ENCODE results near the gene KCTD7. TPM values are rescaled to one million over a fixed set of nuclear protein-coding genes. Genes with fewer than 3 reads are reported as not detected.
A peak's percentile ranks its signal among the peaks of the same experiment; 100 is the strongest.
"Not testable (repeated sequence)": the region's sequence is repeated elsewhere in the genome, so short reads cannot be mapped to it uniquely, and the experiment has no call there.

The KCTD7 gene
- 7.9 and 12.5 TPM in 2 replicates for total RNA-seq

- peak; percentile 34 for DNase-seq (ENCODE audit: extremely low read depth, low read depth, low spot score)
Observed at GRCh38 chr7:66628361-66629221, at the start of gene KCTD7. Gene KCTD7, plus strand, starts transcription at chr7:66628881. Its CDS starts 184 bp downstream, at chr7:66629065.

GRCh38 chr7:66580380-66580779 is 48.3 kb upstream of the KCTD7 start:
- not testable (repeated sequence) for DNase-seq (ENCODE audit: extremely low read depth, low read depth, low spot score)

GRCh38 chr7:66582816-66583489 is 45.7 kb upstream of the KCTD7 start:
- DNase-seq (ENCODE audit: extremely low read depth, low read depth, low spot score), result not testable (repeated sequence)

GRCh38 chr7:66583490-66584110 is 45.1 kb upstream of the KCTD7 start:
- no peak for DNase-seq (ENCODE audit: extremely low read depth, low read depth, low spot score)

GRCh38 chr7:66586181-66586580 is 42.5 kb upstream of the KCTD7 start:
- no peak for DNase-seq (ENCODE audit: extremely low read depth, low read depth, low spot score)

DNA sequence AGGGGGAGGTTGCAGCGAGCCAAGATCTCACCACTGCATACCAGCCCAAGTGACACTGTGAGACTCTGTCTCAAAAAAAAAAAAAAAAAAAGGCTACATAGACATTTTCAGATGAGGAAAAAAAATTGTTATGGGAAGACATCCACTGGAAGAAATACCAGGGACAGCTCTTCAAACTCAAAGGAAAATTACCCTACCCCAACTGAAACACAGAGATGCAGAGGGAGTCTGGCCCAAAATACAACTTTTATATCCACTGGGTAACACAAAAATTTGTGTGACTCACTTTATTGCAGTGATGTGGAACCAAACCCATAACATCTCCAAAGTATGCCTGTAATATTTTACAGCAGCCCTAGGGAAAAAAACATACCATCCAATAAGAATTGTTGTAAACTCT is 40.5 kb upstream of the KCTD7 start:
- DNase-seq (ENCODE audit: extremely low read depth, low read depth, low spot score), result not testable (repeated sequence)

- not testable (repeated sequence) for DNase-seq (ENCODE audit: extremely low read depth, low read depth, low spot score)
Observed at GRCh38 chr7:66588856-66589570, 39.7 kb upstream of the KCTD7 start.

DNA sequence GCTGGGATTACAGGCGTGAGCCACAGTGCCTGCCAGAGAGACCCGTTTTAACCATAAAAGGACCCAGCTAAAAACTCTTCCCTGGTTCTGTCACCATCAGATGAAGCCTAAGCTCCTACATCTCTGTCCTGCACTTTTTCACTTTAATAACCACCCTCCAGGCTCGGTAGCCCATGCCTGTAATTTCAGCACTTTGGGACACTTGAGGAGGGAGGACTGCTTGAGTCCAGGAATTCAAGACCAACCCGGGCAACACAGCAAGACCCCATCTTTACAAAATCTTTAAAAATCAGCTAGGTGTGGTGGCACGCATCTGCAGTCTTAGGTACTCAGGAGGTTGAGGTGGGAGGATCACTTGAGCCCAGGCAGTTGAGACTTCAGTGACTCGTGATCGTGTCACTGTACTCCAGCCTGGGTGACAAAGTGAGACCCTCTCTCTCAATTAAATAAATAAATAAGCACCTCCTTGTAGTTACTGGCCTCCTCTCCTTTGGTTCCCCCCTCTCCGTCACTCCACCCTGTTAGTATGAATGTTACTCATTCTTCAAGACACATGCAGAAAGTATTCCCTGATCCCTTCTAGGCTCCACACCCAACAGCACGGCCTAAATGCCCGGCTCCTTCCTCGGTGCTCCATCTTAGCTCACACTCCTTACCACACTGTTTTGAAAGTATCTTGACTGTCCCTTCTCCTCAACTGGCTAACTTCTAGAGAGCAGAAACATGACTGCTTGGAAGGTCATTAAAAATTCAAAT is 38.2 kb upstream of the KCTD7 start:
- DNase-seq (ENCODE audit: extremely low read depth, low read depth, low spot score), result not testable (repeated sequence)

DNA sequence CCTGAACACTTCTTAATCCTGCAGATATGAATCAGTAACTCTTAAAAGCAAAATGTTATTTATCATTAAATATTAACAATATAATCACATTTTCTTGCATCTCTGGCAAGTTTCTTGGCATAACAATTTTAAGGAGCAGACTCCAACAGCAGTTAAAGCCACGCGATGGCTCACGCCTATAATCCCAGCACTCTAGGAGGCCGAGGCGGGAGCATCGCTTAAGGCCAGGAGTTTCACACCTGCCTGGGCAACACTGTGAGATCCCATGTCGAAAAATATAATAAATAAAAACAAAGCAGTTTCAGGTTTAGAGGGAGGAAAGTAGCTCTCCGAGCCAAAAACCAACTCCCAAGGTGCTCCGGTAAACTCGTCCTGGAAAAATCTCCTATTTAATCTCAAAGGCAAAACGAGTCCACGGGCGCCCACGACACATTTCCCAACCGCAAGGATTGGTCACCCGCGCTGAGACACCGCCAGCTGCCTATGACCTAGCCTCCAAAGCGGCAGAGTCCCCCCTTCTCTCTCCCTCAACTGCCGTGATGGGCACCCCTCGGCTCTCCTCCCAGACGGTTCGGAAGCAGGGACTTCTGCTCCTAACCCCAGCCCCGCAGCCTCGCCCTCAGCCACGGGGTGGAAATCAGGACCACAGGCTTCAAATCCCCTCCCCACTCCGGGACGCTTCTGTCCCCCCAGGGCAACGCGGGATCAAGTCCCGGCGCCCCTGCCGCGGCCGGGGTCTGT is 37.5 kb upstream of the KCTD7 start:
- DNase-seq (ENCODE audit: extremely low read depth, low read depth, low spot score), result not testable (repeated sequence)

GRCh38 chr7:66591799-66592596 is 36.7 kb upstream of the KCTD7 start:
- DNase-seq (ENCODE audit: extremely low read depth, low read depth, low spot score), result peak; percentile 37

DNA sequence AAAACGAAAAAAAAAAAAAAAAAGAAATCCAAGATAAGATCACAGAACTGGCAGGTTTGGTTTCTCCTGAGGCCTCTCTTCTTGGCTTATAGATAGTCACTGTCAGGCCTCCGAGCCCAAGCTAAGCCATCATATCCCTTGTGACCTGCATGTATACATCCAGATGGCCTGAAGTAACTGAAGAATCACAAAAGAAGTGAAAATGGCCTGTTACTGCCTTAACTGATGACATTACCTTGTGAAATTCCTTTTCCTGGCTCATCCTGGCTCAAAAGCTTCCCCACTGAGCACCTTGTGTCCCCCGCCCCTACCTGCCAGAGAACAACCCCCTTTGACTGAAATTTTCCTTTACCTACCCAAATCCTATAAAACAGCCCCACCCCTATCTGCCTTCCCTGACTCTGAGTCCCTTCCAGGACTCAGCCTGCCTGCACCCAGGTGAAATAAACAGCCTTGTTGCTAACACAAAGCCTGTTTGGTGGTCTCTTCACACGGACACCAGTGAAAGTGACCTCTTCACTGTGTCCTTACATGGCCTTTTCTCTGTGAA is 36.0 kb upstream of the KCTD7 start:
- DNase-seq (ENCODE audit: extremely low read depth, low read depth, low spot score), result not testable (repeated sequence)

- DNase-seq (ENCODE audit: extremely low read depth, low read depth, low spot score), result not testable (repeated sequence)
Observed at GRCh38 chr7:66594082-66594481, 34.6 kb upstream of the KCTD7 start.

DNA sequence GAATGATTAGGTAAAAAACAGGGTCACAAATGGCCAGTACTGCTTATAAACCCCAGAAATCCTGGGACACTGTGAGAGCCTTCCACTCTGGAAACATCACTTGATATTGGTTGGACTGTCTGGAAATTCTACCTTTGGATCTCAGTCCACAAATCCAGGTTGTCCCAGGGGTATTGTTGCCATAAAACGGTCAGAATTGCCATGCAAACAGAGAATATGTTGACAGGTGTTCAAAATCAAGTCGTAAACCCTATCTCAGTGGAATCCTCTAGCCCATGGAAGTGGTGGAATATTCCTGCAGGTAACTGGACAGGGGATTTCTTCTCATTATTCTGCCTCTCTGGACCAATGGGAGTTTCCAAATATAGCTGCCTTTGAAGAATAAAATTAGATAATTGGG is 31.2 kb upstream of the KCTD7 start:
- DNase-seq (ENCODE audit: extremely low read depth, low read depth, low spot score), result no peak

DNA sequence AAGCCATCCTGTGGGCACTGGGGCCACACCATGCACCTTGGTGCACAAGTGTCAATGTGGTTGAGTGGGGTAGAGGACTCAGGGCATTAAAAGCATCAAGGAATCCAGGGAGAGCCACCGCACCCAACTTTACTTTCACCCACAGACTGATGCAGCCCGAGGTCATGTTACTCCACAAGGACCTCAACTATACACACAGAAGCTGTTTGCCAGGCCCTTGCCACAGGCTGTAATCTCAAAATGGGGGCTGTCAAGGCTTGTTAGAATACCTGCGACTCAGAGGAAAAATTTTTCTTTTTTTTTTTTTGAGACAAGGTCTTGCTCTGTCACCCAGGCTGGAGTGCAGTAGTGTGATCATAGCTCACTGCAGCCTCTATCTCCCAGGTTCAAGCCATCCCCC is 26.5 kb upstream of the KCTD7 start:
- DNase-seq (ENCODE audit: extremely low read depth, low read depth, low spot score), result no peak

GRCh38 chr7:66604198-66604597 is 24.5 kb upstream of the KCTD7 start:
- DNase-seq (ENCODE audit: extremely low read depth, low read depth, low spot score), result no peak

DNA sequence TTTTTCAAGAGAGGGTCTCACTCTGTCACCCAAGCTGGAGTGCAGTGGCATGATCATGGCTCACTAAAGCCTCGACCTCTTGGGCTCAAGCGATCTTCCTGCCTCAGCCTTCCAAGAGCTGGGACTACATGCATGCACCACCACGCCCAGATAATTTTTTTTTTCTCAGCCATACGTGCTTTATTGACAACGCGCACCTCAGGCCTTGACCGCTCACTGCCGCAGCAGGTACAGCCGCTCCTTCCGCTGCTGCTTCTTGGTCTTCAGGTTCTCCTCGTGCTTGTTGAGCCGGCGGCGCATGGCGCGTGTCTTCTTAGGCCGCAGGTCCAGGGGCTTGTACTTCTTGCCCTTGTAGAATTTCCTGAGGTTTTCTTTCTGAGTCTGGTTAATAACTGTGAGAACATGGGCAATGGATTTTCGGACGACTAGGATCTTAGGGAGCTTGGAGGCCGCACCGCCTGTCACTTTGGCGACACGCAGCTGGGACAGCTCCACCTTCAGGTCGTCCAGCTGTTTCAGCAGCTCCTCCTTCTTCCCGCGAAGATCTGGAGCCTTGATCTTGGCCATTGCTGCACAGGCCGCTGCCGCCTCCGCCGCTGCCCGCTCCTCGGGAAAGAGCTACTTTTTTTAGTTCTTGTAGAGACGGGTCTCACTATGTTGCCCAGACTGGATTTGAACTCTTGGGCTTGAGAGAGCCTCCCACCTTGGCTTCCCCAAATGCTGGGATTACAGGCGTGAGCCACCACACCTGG is 22.0 kb upstream of the KCTD7 start:
- DNase-seq (ENCODE audit: extremely low read depth, low read depth, low spot score), result not testable (repeated sequence)

GRCh38 chr7:66609176-66609575 is 19.5 kb upstream of the KCTD7 start:
- no peak for DNase-seq (ENCODE audit: extremely low read depth, low read depth, low spot score)

GRCh38 chr7:66614596-66614995 is 14.1 kb upstream of the KCTD7 start:
- DNase-seq (ENCODE audit: extremely low read depth, low read depth, low spot score), result not testable (repeated sequence)

All from glomerular endothelial cell (primary cell).